ENCODE measurements around the gene CCDC57. TPM values are rescaled to one million over a fixed set of nuclear protein-coding genes. Genes with fewer than 3 reads are reported as not detected.

Gene CCDC57
- total and polyA plus RNA-seq, 2 of the 4 experiments (the other 2 are of a cell fraction): 7.3 to 31.3 TPM

DNA sequence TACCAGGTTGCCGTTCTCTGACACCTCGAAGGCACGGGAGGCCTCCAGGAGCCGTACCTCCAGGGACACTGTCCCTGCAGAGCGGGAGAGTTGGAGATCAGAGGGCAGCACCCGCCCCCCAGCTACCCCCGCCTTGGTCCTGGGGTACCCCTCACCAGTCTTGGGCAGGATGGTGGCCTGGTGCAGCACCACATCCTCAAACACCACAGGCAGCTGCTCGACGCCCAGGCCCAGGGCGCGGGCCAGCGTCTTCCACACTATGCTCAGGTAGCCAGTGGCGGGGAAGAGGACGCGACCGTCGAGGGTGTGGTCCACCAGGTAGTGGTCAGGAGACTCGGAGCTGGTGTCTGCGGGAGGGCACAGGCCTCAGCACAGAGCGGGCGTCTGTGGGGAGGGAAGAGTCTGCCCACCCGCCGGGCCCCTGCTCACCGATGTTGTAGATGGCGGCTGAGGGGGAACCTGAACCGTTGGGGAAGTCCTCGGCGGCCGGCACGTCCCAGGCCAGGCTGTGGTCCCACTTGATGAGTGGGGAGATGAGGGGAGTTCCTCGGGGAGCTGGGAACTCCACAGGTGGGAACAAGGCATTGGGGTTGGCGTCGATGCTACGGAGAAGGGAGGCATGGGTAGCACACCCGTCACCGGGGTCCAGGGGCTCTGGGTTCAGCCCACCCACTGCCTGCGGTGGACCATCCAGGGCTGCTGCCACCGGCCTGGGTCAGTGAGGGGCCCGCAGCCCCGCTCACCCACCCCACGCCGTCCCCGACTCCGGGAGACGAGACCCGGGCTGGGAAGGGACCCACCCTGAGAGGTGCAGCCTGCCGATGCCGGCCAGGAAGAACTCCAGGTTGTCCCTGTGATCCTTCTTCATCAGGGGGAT lies 124.4 kb downstream of the CCDC57 start:
- no peak overlapping the region for H3K14ac ChIP-seq (replicated peaks; ENCODE audit: low read depth, low read length)
- no peak overlapping the region for H3K56ac ChIP-seq (ENCODE audit: extremely low read depth, insufficient read depth, low read length)
- H2AK9ac ChIP-seq (replicated peaks; ENCODE audit: low read depth, low read length, poor library complexity): peak overlapping the region; percentile 85
- BruUV-seq (replicated peaks): no TSS peak
- intact Hi-C loops (cut with micrococcal nuclease) (no loop called here), dilution Hi-C loops (cut with HindIII; ENCODE audit: low sequenced_read_pairs, unreplicated experiment) (no loop called here), in situ Hi-C loops (cut with MboI; ENCODE audit: low sequenced_read_pairs) (no loop called here)
- peaks cover 0 to 2% of the 10 kb centered on the region in 2 experiments; a peak in 2 of 4 replicates for H3K79me1 ChIP-seq (ENCODE audit: low read depth in 1 of 2, low read length in 2 of 2)
- H3K18ac ChIP-seq (ENCODE audit: low read depth, low read length): no peak overlapping the region
- no peak overlapping the region for H2AFZ ChIP-seq (replicated peaks; ENCODE audit: low read length, poor library complexity)
- H3K4me2 ChIP-seq (ENCODE audit: low read depth, low read length): no peak overlapping the region
- H3K4me1 ChIP-seq (ENCODE audit: control insufficient read depth, insufficient read depth, low read length): no peaks in the 10 kb centered on the region
- 96% methylated on average over 14 of the region's 48 CpGs; no CpG with 5 or more reads in 1 of the 2 experiments for WGBS, 2 experiments (ENCODE audit: extremely low coverage in 2 of 2, insufficient read length in 1 of 2)
- H3K23ac ChIP-seq (ENCODE audit: low read depth, low read length): no peak overlapping the region
- no peak overlapping the region for H2BK20ac ChIP-seq (ENCODE audit: low read depth, low read length)
- H4K8ac ChIP-seq (ENCODE audit: low read depth in 2 of 2, low read length in 2 of 2): no peak overlapping the region
- H3K9ac ChIP-seq (ENCODE audit: low read depth, low read length): no peak overlapping the region
- peaks cover 2% of the 10 kb centered on the region for H4K20me1 ChIP-seq (ENCODE audit: insufficient read depth, low read length)
- H3K9me1 ChIP-seq (ENCODE audit: insufficient read depth, low read length): no peaks in the 10 kb centered on the region
- H2BK5ac ChIP-seq (ENCODE audit: low read depth, low read length, poor library complexity, severe bottlenecking): no peak overlapping the region
- H3K27ac ChIP-seq (ENCODE audit: insufficient read depth, low read length): no peak overlapping the region
- ATAC-seq (ENCODE audit: low read depth) (no peak), DNase-seq (no peak)
- no peak overlapping the region for H2BK120ac ChIP-seq (ENCODE audit: low read depth, low read length)
- H3K4ac ChIP-seq (ENCODE audit: low read depth, low read length): no peak overlapping the region
- no peaks in the 10 kb centered on the region for H3K27me3 ChIP-seq (ENCODE audit: control insufficient read depth, insufficient read depth, low read length)
- no peak overlapping the region for H3K4me3 ChIP-seq (ENCODE audit: insufficient read depth, low read depth, low read length)
- no peak overlapping the region for H2BK15ac ChIP-seq (ENCODE audit: low read depth, low read length)
- POLR2A ChIA-PET (ENCODE audit: unreplicated experiment): no interaction called here
- CTCF ChIA-PET: no interaction called here
- no peaks in the 10 kb centered on the region for H3K9me3 ChIP-seq (ENCODE audit: control insufficient read depth, insufficient read depth, low read length)
- TF ChIP-seq, protein P1, sequence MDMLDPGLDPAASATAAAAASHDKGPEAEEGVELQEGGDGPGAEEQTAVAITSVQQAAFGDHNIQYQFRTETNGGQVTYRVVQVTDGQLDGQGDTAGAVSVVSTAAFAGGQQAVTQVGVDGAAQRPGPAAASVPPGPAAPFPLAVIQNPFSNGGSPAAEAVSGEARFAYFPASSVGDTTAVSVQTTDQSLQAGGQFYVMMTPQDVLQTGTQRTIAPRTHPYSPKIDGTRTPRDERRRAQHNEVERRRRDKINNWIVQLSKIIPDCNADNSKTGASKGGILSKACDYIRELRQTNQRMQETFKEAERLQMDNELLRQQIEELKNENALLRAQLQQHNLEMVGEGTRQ (IDR thresholded peaks at IDR 0.05; ENCODE audit: low read depth, low read length): no peak
- TF ChIP-seq RFX5 (IDR thresholded peaks at IDR 0.05; ENCODE audit: low read depth, low read length): no peak
- H4K5ac ChIP-seq (ENCODE audit: low read depth, low read length): no peak overlapping the region
- no peak overlapping the region for H2AK5ac ChIP-seq (ENCODE audit: low read depth, low read length)
- H4K91ac ChIP-seq (ENCODE audit: insufficient read depth, low read depth, low read length): no peak overlapping the region
- H3K36me3 ChIP-seq (ENCODE audit: control insufficient read depth, insufficient read depth, low read length): peaks cover 95% of the 10 kb centered on the region

All from IMR-90 (cell line).